Osteoblast (primary cell): ENCODE data around the gene PKHD1. TPM values are rescaled to one million over a fixed set of nuclear protein-coding genes. Genes with fewer than 3 reads are reported as not detected.

Experiments used
- DNase-seq: peaks from one replicate; pipeline ENCODE4 v3.0.0; 2011; ENCODE audit warnings: low spot score, mixed read lengths; ENCODE audit not compliant: insufficient read length; ENCODE audit errors: missing footprints
- H2AFZ ChIP-seq: 2 replicates; pipeline ENCODE4 v1.6.0; 2011; ENCODE audit warnings: mild to moderate bottlenecking, low read length
- H3K27ac ChIP-seq: 2 replicates; pipeline ENCODE4 v1.5.1; 2011; ENCODE audit warnings: mild to moderate bottlenecking, low read depth, low read length, moderate library complexity
- H3K27me3 ChIP-seq: 2 replicates; pipeline ENCODE4 v1.6.0; 2012; ENCODE audit warnings: mild to moderate bottlenecking, control low read depth, inconsistent platforms, low read length, moderate library complexity; ENCODE audit not compliant: insufficient read depth
- H3K36me3 ChIP-seq: 2 replicates; pipeline ENCODE4 v1.5.1; 2011; ENCODE audit warnings: mild to moderate bottlenecking, low read length, control low read depth, moderate library complexity; ENCODE audit not compliant: insufficient read depth
- H3K4me1 ChIP-seq: 2 replicates; pipeline ENCODE4 v1.5.1; 2011; ENCODE audit warnings: mild to moderate bottlenecking, low read length, control low read depth, moderate library complexity; ENCODE audit not compliant: insufficient read depth
- H3K4me2 ChIP-seq: 2 replicates; pipeline ENCODE4 v1.6.0; 2011; ENCODE audit warnings: mild to moderate bottlenecking, low read length; ENCODE audit not compliant: insufficient read depth
- H3K4me3 ChIP-seq: fragments of 200-600 bp; sonication (generic); 3 replicates; pipeline ENCODE4 v1.5.1; 2012; ENCODE audit warnings: mild to moderate bottlenecking, low read length, inconsistent platforms; ENCODE audit not compliant: insufficient read depth
- H3K79me2 ChIP-seq: 2 replicates; pipeline ENCODE4 v1.6.0; 2012; ENCODE audit warnings: mild to moderate bottlenecking, low read length, control low read depth, inconsistent platforms; ENCODE audit not compliant: insufficient read depth
- H3K9me3 ChIP-seq: 2 replicates; pipeline ENCODE4 v1.5.1; 2011; ENCODE audit warnings: low read depth, low read length, control low read depth
- H4K20me1 ChIP-seq: 2 replicates; pipeline ENCODE4 v1.6.0; 2012; ENCODE audit warnings: mild to moderate bottlenecking, low read length, control low read depth; ENCODE audit not compliant: insufficient read depth
- CTCF ChIP-seq: IDR thresholded peaks from 2 replicates; pipeline ENCODE4 v1.5.1; 2011; ENCODE audit warnings: mild to moderate bottlenecking, low read depth, low read length, moderate library complexity; ENCODE audit errors: extremely low read depth
- total RNA-seq: library from RNA; depleted of rRNA; stranded (reverse); fragments of >200 nt; gene quantifications from 2 replicates; pipeline ENCODE4 v1.2.3, GENCODE V29; 2012

The PKHD1 gene
- not detected in 2 replicates for total RNA-seq

- no peak within 1 kb of the TSS for H2AFZ ChIP-seq
- no peaks in the 10 kb centered on the region for H3K9me3 ChIP-seq
- H3K79me2 ChIP-seq: no peaks in the 10 kb centered on the region
- H3K4me2 ChIP-seq: no peak within 1 kb of the TSS
- no peaks in the 10 kb centered on the region for H3K4me1 ChIP-seq
- H3K27me3 ChIP-seq: no peaks in the 10 kb centered on the region
- no peak within 1 kb of the TSS for H3K4me3 ChIP-seq
- H4K20me1 ChIP-seq: no peaks in the 10 kb centered on the region
- H3K36me3 ChIP-seq: no peaks in the 10 kb centered on the region
- peak; percentile 43 for TF ChIP-seq CTCF
- no peak within 1 kb of the TSS for H3K27ac ChIP-seq
- no peak for DNase-seq
These were observed at the start of gene PKHD1 for GRCh38 chr6:52087498-52087999. TSS of gene PKHD1 (minus strand) at chr6:52087613. CDS start at chr6:52084933, 2,680 bp downstream.

- no peak overlapping the region for H2AFZ ChIP-seq
- H3K4me2 ChIP-seq: no peak overlapping the region
- H3K27me3 ChIP-seq: peaks cover 3% of the 10 kb centered on the region
- no peaks in the 10 kb centered on the region for H3K4me1 ChIP-seq
- H3K4me3 ChIP-seq: no peak overlapping the region
- no peaks in the 10 kb centered on the region for H4K20me1 ChIP-seq
- no peak overlapping the region for H3K27ac ChIP-seq
- H3K9me3 ChIP-seq: no peaks in the 10 kb centered on the region
- TF ChIP-seq CTCF: no peak
- DNase-seq: no peak
- H3K79me2 ChIP-seq: no peaks in the 10 kb centered on the region
- H3K36me3 ChIP-seq: no peaks in the 10 kb centered on the region
These were observed 49.6 kb upstream of the PKHD1 start for GRCh38 chr6:52136934-52137467.

- Histone ChIP-seq H3K36me3 (no peaks in the 10 kb centered on the region), H3K27ac (no peak overlapping the region), H2AFZ (no peak overlapping the region), H4K20me1 (no peaks in the 10 kb centered on the region), H3K79me2 (no peaks in the 10 kb centered on the region), H3K9me3 (no peaks in the 10 kb centered on the region), H3K4me1 (no peaks in the 10 kb centered on the region), H3K27me3 (peaks cover 3% of the 10 kb centered on the region), H3K4me3 (no peak overlapping the region), H3K4me2 (no peak overlapping the region)
- no peak for TF ChIP-seq CTCF
- DNase-seq: no peak
These were observed 48.6 kb upstream of the PKHD1 start for GRCh38 chr6:52136055-52136454.

- Histone ChIP-seq H2AFZ (no peak overlapping the region), H3K4me2 (no peak overlapping the region), H3K4me3 (no peak overlapping the region), H3K27ac (no peak overlapping the region), H3K27me3 (peaks cover 3% of the 10 kb centered on the region), H3K4me1 (no peaks in the 10 kb centered on the region), H3K79me2 (no peaks in the 10 kb centered on the region), H4K20me1 (no peaks in the 10 kb centered on the region), H3K36me3 (no peaks in the 10 kb centered on the region), H3K9me3 (no peaks in the 10 kb centered on the region)
- no peak for DNase-seq
- TF ChIP-seq CTCF: no peak
These were observed 47.8 kb upstream of the PKHD1 start for GRCh38 chr6:52135217-52135616.
